HEK293 (cell line): ENCODE data around the gene ZFHX3.

Experiments
- CTCF ChIA-PET: fragments of 350-600 bp; formaldehyde crosslinking; extraction: SDS; loops from one replicate; lab custom pipeline; 2021; ENCODE audit warnings: antibody characterized with exemption; lab: Yijun Ruan, JAX
- POLR2A ChIA-PET: fragments of 300-600 bp; formaldehyde crosslinking; extraction: SDS; loops from one replicate; lab custom pipeline; 2020; ENCODE audit warnings: antibody characterized with exemption, inconsistent platforms; lab: Yijun Ruan, JAX
- H3K27ac ChIP-seq: fragments of 200-500 bp; sonication (Bioruptor generic); 2 replicates; pipeline ENCODE4 v1.5.1; 2014; ENCODE audit warnings: low read depth, low read length, control low read depth, inconsistent platforms; ENCODE audit errors: extremely low read depth
- H3K36me3 ChIP-seq, 2 experiments: fragments of 200-500 bp in 1 of 2; sonication (Bioruptor generic) in 1 of 2; 1 replicate in 1 of 2; 2 replicates in 1 of 2; pipeline ENCODE4 v1.5.1; 2014 to 2017; ENCODE audit warnings: inconsistent platforms in 2 of 2, low read length in 2 of 2; ENCODE audit not compliant: control insufficient read depth in 2 of 2, insufficient read depth in 1 of 2
- H3K4me1 ChIP-seq: fragments of 200-500 bp; sonication (Bioruptor generic); 2 replicates; pipeline ENCODE4 v1.5.1; 2014; ENCODE audit warnings: mild to moderate bottlenecking, low read length, inconsistent platforms; ENCODE audit not compliant: control insufficient read depth, insufficient read depth
- H3K4me3 ChIP-seq: 2 replicates; pipeline ENCODE4 v1.5.1; 2011; ENCODE audit warnings: low read depth, mild to moderate bottlenecking, control low read depth, low read length, moderate library complexity
- H3K9me3 ChIP-seq: fragments of 200-500 bp; sonication (Bioruptor generic); 2 replicates; pipeline ENCODE4 v1.5.1; 2014; ENCODE audit warnings: low read depth, low read length, inconsistent platforms; ENCODE audit not compliant: control insufficient read depth, insufficient read depth
- GLI4 ChIP-seq: fragments of 450-650 bp; formaldehyde crosslinking; IDR thresholded peaks from 2 replicates; pipeline ENCODE4 v1.5.1; 2016; ENCODE audit warnings: missing biosample characterization, missing genetic modification characterization
- GLIS1 ChIP-seq: fragments of 450-650 bp; formaldehyde crosslinking; IDR thresholded peaks from 2 replicates; pipeline ENCODE4 v1.5.1; 2016; ENCODE audit warnings: missing biosample characterization, missing genetic modification characterization
- GLIS2 ChIP-seq: fragments of 450-650 bp; formaldehyde crosslinking; IDR thresholded peaks from 2 replicates; pipeline ENCODE4 v1.5.1; 2016; ENCODE audit warnings: missing biosample characterization, missing genetic modification characterization
- HOXC10 ChIP-seq: sonication (generic); formaldehyde crosslinking; IDR thresholded peaks from 2 replicates; pipeline ENCODE4 v1.8.1; 2023; ENCODE audit warnings: mild to moderate bottlenecking, missing genetic modification reagents
- KLF1 ChIP-seq: fragments of 450-650 bp; formaldehyde crosslinking; IDR thresholded peaks from 2 replicates; pipeline ENCODE4 v1.5.1; 2016; ENCODE audit warnings: missing biosample characterization, missing genetic modification characterization
- KLF8 ChIP-seq: fragments of 450-650 bp; formaldehyde crosslinking; IDR thresholded peaks from 2 replicates; pipeline ENCODE4 v1.5.1; 2016; ENCODE audit warnings: missing biosample characterization, missing genetic modification characterization
- MZF1 ChIP-seq: fragments of 450-650 bp; formaldehyde crosslinking; IDR thresholded peaks from 2 replicates; pipeline ENCODE4 v1.5.1; 2017; ENCODE audit warnings: missing biosample characterization, missing genetic modification characterization, borderline replicate concordance
- SCRT1 ChIP-seq: fragments of 450-650 bp; formaldehyde crosslinking; IDR thresholded peaks from 2 replicates; pipeline ENCODE4 v1.5.1; 2016; ENCODE audit warnings: missing biosample characterization, missing genetic modification characterization, borderline replicate concordance
- SCRT2 ChIP-seq: fragments of 450-650 bp; formaldehyde crosslinking; IDR thresholded peaks from 2 replicates; pipeline ENCODE4 v1.5.1; 2016; ENCODE audit warnings: missing biosample characterization, missing genetic modification characterization
- TRIM28 ChIP-seq: IDR thresholded peaks from 2 replicates; pipeline ENCODE4 v1.6.1; 2011; ENCODE audit warnings: low read length, control low read depth, borderline replicate concordance
- WT1 ChIP-seq: fragments of 450-650 bp; formaldehyde crosslinking; IDR thresholded peaks from 2 replicates; pipeline ENCODE4 v1.5.1; 2016; ENCODE audit warnings: missing biosample characterization, missing genetic modification characterization
- ZNF184 ChIP-seq: fragments of 450-650 bp; IDR thresholded peaks from 2 replicates; pipeline ENCODE4 v1.5.1; 2018; ENCODE audit warnings: missing biosample characterization, mild to moderate bottlenecking, missing genetic modification characterization
- ZNF335 ChIP-seq: fragments of 450-650 bp; formaldehyde crosslinking; conservative IDR thresholded peaks from 2 replicates; pipeline ENCODE4 v1.5.1; 2016; ENCODE audit warnings: missing biosample characterization, missing genetic modification characterization
- ZNF423 ChIP-seq: fragments of 450-650 bp; formaldehyde crosslinking; IDR thresholded peaks from 2 replicates; pipeline ENCODE4 v1.5.1; 2016; ENCODE audit warnings: missing biosample characterization, missing genetic modification characterization
- ZNF521 ChIP-seq: fragments of 450-650 bp; formaldehyde crosslinking; IDR thresholded peaks from 2 replicates; pipeline ENCODE4 v1.5.1; 2017; ENCODE audit warnings: missing biosample characterization, mild to moderate bottlenecking, missing genetic modification characterization
- ZNF571 ChIP-seq: fragments of 450-650 bp; formaldehyde crosslinking; IDR thresholded peaks from 2 replicates; pipeline ENCODE4 v1.5.0; 2017; ENCODE audit warnings: missing biosample characterization, missing genetic modification characterization
- TF ChIP-seq, protein P1 (sequence below): fragments of 450-650 bp; formaldehyde crosslinking; IDR thresholded peaks from 2 replicates; pipeline ENCODE4 v1.5.1; 2016; ENCODE audit warnings: missing biosample characterization, missing genetic modification characterization
- TF ChIP-seq, protein P2 (sequence below): IDR thresholded peaks from 2 replicates; pipeline ENCODE4 v1.6.1; 2011; ENCODE audit warnings: mild to moderate bottlenecking, low read depth, low read length, borderline replicate concordance

Gene ZFHX3

DNA sequence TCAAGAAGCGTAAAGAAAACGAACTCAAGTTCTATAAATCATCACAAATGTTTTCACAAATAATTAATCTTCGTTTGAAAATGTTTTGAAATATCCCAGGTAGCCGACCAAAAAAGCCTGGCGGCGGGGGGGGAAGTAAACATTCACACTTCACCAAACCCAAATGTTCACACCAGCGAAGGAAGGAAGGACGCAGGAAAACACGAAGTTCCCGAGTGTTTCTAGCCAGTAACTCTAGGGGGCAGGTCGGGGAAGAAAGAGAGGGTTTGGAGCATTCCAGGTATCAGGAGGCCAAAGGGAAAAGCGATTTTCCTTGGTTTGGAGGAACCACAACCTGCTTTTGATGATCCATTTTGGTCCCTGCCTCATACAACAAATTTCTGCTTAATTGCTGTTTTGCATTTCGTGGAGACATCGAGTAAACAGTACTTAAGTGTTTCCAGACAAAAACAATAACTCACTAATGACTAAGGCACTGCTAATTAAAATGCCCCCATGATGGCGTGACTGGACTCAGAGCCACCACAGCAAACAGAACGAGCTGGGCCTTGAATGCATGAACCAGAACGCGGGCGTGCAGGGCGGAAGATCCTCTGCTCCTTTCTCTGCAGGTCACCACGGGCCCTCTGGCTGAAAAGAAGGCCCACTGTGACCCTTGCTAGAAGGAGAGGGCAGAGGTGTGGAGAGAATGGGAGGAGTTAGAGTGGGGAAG is 16.6 kb downstream of the ZFHX3 start:
- ChIA-PET POLR2A (no interaction called here), CTCF (interaction anchor here (0.6 to 0.8 kb wide), 6 partner anchors 19 to 227 kb away, joined by 3 to 6 read pairs (median 4); no protein-coding TSS in a partner anchor)
- Histone ChIP-seq H3K4me3 (no peak overlapping the region), H3K9me3 (no peaks in the 10 kb centered on the region), H3K4me1 (peaks cover 37% of the 10 kb centered on the region), H3K36me3 (no peaks in the 10 kb centered on the region), H3K27ac (no peak overlapping the region; the same call in 1 of the 2 replicates)
- TF ChIP-seq, protein P1, sequence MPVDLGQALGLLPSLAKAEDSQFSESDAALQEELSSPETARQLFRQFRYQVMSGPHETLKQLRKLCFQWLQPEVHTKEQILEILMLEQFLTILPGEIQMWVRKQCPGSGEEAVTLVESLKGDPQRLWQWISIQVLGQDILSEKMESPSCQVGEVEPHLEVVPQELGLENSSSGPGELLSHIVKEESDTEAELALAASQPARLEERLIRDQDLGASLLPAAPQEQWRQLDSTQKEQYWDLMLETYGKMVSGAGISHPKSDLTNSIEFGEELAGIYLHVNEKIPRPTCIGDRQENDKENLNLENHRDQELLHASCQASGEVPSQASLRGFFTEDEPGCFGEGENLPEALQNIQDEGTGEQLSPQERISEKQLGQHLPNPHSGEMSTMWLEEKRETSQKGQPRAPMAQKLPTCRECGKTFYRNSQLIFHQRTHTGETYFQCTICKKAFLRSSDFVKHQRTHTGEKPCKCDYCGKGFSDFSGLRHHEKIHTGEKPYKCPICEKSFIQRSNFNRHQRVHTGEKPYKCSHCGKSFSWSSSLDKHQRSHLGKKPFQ (tag by site-specific recombination) = peak; percentile 87
- TF ChIP-seq GLIS1 (tag by site-specific recombination) = no peak
- TF ChIP-seq TRIM28 = no peak
- TF ChIP-seq, protein P2, sequence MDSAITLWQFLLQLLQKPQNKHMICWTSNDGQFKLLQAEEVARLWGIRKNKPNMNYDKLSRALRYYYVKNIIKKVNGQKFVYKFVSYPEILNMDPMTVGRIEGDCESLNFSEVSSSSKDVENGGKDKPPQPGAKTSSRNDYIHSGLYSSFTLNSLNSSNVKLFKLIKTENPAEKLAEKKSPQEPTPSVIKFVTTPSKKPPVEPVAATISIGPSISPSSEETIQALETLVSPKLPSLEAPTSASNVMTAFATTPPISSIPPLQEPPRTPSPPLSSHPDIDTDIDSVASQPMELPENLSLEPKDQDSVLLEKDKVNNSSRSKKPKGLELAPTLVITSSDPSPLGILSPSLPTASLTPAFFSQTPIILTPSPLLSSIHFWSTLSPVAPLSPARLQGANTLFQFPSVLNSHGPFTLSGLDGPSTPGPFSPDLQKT = no peak

DNA sequence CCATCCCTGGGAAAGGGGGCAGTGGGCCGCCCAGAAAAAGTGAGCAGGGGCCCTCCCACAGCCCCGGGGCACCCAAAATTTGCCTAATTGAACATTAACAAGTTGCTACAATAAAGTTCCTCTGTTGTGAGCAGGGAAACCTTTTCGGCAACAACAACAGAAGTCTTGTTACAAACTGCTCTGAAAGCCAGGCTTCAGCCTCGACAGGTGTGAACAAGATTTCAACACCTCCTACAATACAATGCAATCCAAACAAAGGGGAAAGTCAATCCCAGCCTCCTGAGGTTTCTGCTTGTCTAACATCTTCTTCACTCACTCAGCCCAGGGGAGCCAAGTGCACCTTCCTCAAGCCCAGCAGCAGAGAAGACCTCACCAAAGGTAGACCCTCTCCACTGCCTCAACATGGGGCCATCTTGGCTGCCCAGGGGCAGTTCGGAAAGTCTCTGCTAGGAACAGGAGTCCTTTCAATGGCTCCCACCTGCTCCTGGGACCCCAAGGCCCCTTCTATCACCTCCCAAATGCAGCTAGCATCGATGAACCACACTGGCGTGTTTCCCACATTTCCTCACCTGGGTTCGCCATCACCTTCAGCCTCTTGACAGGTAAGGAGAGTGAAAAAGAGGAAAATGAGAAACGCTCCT is 19.1 kb downstream of the ZFHX3 start:
- no peak overlapping the region for H3K4me3 ChIP-seq
- H3K4me1 ChIP-seq = peaks cover 27% of the 10 kb centered on the region
- H3K36me3 ChIP-seq = no peaks in the 10 kb centered on the region
- ChIA-PET POLR2A (interaction anchor here (1.5 kb wide), 1 partner anchor 9 kb away, joined by 3 read pairs; no protein-coding TSS in a partner anchor), CTCF (interaction anchor here (0.6 kb wide), 1 partner anchor 106 kb away, joined by 3 read pairs; no protein-coding TSS in a partner anchor)
- TF ChIP-seq SCRT1 = peak; percentile 49; the same call in 1 of the 2 replicates
- TF ChIP-seq ZNF521 (tag by site-specific recombination) = no peak
- no peak for TF ChIP-seq KLF8
- TF ChIP-seq ZNF571 (tag by site-specific recombination) = no peak
- peak; percentile 70 for TF ChIP-seq SCRT2 (tag by site-specific recombination)
- no peaks in the 10 kb centered on the region for H3K9me3 ChIP-seq
- H3K27ac ChIP-seq = no peak overlapping the region

DNA sequence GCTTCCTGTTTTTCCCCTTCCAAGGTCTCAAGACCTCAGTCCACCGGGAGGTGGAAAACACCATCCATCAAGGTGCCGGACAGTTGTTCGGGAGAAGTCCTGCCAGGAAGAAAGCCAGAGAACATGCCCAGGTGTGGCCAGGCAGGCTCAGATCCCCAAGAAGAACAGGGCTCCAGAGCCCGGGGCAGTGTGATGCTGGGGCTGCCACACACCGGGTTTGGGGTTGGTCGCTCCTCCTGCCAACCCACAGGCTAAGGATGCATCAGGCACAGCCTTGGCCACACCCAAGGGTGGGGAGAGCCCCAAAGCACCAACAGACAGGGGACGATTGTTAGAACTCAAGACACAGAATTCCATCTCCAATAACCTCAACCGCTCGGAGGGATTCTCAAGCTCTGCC is 19.7 kb downstream of the ZFHX3 start:
- POLR2A ChIA-PET = interaction anchor here (1.5 kb wide), 1 partner anchor 10 kb away, joined by 3 read pairs; no protein-coding TSS in a partner anchor
- CTCF ChIA-PET = no interaction called here
- H3K4me3 ChIP-seq = no peak overlapping the region

DNA sequence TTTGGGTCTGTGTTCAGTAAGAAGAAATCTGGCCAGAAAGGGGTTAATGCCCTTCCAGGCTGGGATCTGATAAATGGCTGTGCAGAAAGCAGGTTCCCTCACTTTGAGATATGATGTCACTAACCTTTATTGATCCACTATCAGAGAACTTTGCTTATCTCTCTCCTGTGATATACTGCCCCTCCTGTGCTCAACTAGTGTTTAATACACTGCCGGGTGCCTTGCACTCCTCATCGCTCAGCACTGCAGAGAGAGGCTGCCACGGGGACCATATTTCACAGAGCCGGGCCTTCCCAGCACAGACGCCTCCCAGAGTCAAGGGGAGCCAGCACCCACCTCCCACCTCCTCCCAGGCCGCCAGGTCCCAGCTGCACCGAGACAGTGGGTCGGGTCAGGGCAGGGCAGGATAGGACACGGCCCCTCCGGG is 20.2 kb downstream of the ZFHX3 start:
- H3K4me1 ChIP-seq = peaks cover 18% of the 10 kb centered on the region
- POLR2A ChIA-PET = no interaction called here
- no peak overlapping the region for H3K27ac ChIP-seq
- H3K36me3 ChIP-seq = no peaks in the 10 kb centered on the region
- no peak for TF ChIP-seq MZF1
- no peaks in the 10 kb centered on the region for H3K9me3 ChIP-seq
- CTCF ChIA-PET = no interaction called here
- no peak overlapping the region for H3K4me3 ChIP-seq

More for the DNA sequence above, 19.7 kb downstream of the ZFHX3 start:
- H3K9me3 ChIP-seq = no peaks in the 10 kb centered on the region
- H3K27ac ChIP-seq = no peak overlapping the region
- H3K36me3 ChIP-seq = no peaks in the 10 kb centered on the region
- TF ChIP-seq WT1 (tag by site-specific recombination) (no peak), HOXC10 (no peak), ZNF423 (tag by site-specific recombination) (no peak), KLF1 (tag by site-specific recombination) (0 out of 2 replicates have a peak, but pooled peaks have one; percentile 16), GLIS2 (tag by site-specific recombination) (no peak), ZNF184 (no peak), GLI4 (no peak), ZNF335 (tag by site-specific recombination) (no peak)
- peaks cover 23% of the 10 kb centered on the region for H3K4me1 ChIP-seq
